Stimulated activated CD8-positive, alpha-beta memory T cell treated with anti-CD3 and anti-CD28 coated beads, Interleukin-12 subunit alpha, Interleukin-12 subunit beta, amount 100 ng/mL, for 1 hour (primary cell): ENCODE measurements around the gene MMP24.
"Not testable (repeated sequence)": the region's sequence is repeated elsewhere in the genome, so short reads cannot be mapped to it uniquely, and the experiment has no call there.

Source experiments
- DNase-seq: peaks from one replicate; pipeline ENCODE4 v3.0.0-alpha.2; 2020; ENCODE audit warnings: low read depth

The MMP24 gene

DNA sequence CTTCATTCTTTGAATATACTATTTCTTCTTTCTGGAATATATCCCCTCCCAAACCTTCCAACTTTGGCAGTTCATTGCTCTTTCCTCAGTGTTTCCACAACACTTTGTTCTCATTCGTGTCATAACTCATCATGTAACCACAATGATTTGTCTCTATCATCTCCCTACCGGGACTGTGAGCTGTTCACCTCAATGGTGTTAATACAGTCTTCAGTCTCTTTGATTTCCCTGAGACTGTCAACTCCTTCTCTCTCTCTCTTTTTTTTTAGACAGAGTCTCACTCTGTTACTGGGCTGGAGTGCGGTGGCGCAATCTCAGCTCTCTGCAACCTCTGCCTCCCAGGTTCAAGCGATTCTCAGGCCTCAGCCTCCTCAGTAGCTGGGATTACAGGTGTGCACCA lies 2.5 kb upstream of the MMP24 start:
- no peak for DNase-seq

DNA sequence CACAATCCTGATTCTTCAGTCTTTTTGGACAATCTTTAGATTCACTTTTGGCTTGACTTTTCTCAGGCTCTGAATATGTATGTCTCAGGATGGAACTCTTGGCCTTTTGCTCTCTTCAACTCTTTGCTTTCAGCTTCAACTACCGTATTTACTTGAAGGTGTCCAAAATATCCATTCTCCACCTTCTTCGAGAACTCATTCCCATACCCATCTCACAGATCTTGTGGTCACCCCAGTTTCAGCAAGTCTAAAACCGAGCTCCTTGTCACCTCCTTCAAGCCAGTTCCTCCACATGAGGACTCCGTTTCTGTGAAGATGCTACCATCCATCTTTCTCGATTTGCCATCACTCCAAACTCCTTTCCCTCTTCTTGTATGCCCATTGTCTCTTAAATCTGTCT lies 2.0 kb upstream of the MMP24 start:
- no peak for DNase-seq

DNA sequence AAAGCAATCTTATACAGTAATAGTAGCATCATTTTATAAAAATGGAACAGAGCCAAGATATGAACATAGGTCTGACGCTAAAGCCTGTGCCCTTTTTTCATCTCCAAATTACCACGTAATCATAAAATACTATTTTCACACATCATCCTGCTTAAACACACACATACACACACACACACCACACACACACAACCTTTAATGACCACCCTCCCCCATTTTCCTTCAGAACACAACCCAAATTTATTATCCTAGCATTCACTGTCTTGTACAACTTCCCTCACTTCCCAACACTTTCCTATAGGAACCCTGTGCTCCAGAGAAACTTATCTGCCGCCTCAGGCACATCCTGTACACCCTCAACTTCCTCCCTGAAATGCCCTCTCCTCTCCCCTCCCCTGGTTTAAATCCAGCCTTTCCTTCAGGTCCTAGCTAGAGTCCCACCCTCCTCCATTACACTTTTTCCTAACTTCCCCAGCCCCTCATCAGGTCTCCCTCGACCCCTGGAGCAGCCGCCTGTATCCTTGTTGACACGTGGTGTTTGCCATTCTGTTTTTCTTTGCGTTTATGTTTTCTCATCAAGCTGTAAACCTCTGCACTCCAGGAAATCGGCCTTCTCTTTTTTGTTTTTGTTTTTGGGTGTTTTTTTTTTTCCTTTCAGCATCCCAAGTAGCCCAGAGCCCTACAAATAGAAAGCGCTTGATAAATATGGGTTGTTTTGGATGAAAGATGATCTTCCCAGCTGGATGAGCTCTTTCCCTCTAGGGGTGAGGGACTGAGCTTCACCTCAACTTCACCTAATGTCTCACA lies 968 bp upstream of the MMP24 start:
- no peak for DNase-seq

DNA sequence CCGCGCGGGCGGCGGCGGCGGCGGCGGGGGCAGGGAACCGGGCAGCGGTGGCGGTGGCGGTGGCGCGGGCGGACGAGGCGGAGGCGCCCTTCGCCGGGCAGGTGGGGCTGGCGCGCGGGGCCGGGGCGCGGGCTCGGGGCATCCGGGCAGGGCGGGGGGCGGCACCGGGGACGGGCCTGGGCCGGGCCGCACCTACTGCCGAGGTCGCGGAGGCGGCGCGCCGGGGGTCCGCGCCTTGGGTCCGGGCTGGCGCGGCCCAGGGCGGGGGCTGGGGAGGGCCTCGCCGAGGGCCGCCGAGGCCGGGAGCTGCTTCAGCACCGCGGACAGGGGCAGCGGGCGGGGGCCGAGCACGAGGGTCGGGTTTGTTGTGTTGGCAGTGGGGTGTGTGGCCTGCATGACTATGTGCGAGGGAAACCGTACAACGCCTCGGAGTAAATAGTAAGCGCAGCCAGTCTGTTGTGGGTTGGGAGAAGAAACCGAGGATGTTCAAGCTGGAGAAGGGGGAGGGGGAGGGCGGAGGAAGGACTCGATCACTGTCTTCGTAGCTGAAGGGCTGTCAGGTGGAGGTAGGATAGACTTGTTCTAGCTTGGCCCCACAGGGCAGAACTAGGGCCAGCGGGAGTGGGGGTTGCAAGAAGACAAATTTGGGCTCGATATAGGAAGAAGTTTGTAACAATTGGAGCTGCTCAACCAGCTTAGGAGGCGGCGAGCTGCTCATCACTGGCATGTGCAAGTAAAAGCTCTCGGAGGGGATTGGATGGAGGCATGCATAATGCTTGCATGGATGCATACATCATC lies 593 bp downstream of the MMP24 start:
- no peak for DNase-seq

DNA sequence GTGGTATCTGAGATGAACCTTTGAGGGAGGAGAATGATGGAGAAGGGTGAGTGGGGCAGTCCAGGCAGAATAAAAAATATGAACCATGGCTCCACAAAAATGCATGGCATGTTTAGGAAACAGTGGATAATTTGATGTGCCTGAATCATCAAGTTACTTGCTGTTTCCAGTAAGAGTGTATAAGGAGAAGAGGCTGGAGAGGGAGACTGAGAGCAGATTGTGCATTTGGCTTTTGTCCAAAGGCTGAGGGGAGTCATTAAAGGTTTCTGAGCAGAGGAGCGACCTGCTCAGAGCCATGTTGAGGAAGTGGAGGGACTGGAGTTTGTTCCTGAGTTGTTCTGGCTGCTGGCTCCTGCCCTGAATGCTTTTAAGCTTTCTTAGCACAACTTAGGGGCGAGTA lies 6.1 kb downstream of the MMP24 start:
- DNase-seq, result no peak

DNA sequence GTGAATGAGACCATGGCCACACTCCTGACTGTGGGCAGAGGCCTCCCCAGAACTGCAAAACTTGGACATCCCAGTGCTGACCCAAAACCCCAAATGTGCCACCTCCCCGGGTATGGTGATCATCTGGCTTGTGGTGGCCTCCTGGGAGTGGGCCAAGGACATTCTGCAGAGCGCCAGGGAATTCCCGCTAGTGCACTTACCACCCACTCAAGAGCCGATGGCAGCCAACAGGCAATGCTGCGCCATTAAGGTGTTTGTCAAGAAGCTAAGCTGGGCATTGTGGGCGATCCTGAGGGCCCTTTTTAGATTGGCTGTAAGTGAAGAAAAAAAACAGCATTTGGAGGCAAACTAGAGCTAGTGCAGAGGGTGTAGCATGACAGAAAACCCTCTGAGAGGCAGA lies 9.4 kb downstream of the MMP24 start:
- DNase-seq, result no peak

DNA sequence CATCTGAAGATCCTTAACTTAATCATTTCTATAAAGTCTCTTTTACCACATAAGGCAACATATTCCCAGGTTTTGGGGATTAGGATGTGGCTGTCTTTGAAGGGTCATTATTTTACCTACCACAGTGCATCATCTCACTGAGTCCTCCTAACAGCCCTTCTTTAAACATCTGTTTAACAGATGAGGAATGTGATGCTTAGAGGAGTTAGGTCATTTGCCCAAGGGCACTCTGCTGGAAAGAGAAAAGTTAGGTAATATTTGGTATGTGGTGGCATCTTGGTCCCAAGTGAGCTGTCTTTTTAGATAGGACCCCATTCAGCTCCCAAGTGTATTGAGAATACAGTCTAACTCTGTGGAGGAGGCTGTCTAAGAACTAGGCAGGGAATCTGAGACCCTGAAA lies 11.0 kb downstream of the MMP24 start:
- no peak for DNase-seq

DNA sequence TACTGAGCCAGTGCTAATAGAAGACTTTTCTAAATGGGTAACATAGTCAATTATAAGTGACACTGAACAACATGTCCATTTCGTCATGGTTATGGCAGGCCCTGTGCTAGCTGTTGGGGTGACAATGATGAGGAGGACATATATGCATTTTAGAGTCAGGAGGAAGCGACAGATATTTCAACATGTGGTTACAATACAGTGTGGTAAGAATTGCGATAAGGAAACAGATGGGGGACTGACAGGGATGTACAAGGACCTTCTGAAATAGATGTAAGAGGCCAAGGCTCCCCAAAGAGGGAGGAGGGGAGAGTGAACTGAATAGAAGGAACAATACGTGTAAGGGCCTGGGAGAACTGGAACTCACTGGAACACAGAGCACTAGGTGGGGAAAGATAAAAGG lies 11.7 kb downstream of the MMP24 start:
- DNase-seq, result no peak

- DNase-seq, result no peak
Measured at GRCh38 chr20:35238735-35239134, 12.2 kb downstream of the MMP24 start.

DNA sequence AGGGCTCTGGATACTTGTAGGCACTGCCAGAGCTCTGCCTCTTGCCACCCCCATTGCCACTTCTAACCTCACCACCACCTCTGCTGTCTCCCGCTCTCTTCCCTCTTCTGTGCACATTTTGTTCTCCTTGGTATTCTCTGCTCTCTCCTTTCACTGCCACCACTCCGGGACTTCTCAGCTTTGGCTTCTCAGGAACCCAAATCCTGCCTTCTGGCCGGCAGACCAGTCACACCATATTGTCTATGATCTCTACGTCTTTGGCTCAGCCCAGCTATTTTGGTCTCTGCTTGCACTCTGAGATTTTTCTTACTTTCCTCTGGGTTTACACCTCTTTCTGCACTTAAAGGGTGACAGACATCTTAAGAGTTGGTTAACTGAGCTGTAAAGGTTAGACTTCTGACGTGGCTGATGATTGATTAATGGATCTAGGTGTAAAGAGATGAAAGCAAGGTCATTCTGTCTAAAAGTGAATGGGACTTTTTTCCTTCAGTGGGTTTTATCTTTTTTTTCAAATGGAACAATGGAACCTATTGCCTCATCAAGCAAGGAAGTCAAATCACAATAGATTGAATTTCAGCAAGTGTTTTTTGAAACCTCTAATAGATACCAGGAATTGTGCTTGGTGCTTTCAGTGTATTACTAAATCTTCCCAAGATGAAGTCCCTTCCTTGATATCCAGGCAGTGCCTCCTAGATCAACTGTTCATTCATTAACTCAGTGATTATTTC lies 13.8 kb downstream of the MMP24 start:
- no peak for DNase-seq

DNA sequence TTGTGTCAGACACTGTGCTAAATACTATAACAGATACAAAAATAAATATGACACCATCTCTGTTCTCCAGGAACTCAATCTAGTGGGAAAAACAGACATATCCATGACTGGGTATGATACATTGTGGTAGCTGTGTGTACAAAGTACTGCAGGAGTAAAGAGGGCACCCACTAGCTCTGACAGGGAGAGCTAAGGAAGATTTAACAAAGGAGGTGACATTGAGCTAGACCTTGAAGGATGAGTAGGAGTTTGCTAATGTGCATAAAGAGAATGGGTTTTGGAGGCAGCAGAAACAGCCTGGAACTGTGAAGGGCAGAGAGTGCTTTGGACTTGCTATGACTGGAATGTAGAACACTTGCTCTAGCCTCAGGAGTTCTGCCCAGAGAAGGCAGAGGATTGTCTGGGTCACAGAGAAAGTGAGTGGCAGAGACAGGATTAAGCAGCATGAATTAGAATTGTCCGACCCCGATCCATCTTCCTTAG lies 14.4 kb downstream of the MMP24 start:
- DNase-seq, result no peak

- DNase-seq, result no peak
Measured at GRCh38 chr20:35243317-35243716, 16.8 kb downstream of the MMP24 start.

GRCh38 chr20:35243986-35244385 lies 17.5 kb downstream of the MMP24 start:
- DNase-seq, result no peak

GRCh38 chr20:35246723-35247122 lies 20.2 kb downstream of the MMP24 start:
- DNase-seq, result no peak

DNA sequence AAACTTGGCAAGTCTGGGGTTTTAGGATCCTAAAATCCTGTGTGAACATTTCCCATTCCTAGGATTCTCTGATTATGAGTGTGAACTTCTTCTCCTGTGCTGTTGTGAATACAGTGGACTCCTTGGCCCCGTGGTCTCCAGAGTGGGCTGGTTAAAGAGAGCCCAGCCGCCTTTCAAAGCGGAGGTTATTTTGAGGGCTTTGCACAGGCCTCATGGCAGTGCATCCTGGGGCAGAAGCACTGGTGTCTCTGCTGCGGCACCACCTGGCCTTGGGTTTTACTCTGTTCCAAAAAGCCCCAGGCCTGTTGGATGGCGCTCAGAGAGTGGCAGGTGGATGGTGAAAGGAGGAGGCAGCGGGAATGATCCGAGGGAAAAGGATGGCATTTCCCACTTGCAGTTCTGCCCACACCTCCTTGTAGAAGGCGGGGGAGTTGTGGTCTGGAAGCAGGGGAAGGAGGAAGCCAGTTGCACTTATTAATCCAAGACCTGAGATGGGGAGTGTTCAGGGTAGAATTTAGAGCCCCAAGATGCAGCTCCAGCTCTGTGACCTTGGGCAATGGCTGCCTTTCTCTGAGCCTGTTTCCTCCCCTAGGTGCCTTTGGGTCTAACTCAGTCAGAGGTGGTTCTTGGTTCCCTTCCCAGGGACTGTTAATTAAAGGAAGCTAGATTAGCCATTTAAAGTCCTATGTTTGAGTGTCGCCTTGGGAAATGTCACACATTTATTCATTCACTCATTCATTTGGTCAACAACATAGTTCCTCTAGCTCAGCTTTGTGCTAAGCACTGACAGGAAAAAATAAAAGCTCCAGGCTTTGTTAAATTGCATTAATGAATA lies 22.4 kb downstream of the MMP24 start:
- DNase-seq, result no peak

- DNase-seq, result no peak
Measured at GRCh38 chr20:35251613-35251940, 25.1 kb downstream of the MMP24 start.

GRCh38 chr20:35252037-35252461 lies 25.6 kb downstream of the MMP24 start:
- no peak for DNase-seq

DNA sequence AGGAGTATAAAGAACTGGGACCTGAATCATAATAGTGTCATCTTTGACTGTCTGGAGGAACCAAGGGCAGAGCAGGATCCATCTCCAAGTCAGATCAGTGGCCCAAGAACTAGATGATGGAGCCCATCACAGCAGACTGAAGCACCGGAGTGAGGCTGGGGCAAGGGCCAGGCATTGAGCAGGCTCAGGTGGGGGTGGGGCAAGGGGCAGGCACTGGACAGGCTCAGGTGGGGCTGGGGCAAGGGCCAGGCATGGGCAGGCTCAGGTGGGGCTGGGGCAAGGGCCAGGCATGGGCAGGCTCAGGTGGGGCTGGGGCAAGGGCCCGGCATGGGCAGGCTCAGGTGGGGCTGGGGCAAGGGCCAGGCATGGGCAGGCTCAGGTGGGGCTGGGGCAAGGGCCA lies 26.1 kb downstream of the MMP24 start:
- not testable (repeated sequence) for DNase-seq

GRCh38 chr20:35253010-35253409 lies 26.5 kb downstream of the MMP24 start:
- no peak for DNase-seq

DNA sequence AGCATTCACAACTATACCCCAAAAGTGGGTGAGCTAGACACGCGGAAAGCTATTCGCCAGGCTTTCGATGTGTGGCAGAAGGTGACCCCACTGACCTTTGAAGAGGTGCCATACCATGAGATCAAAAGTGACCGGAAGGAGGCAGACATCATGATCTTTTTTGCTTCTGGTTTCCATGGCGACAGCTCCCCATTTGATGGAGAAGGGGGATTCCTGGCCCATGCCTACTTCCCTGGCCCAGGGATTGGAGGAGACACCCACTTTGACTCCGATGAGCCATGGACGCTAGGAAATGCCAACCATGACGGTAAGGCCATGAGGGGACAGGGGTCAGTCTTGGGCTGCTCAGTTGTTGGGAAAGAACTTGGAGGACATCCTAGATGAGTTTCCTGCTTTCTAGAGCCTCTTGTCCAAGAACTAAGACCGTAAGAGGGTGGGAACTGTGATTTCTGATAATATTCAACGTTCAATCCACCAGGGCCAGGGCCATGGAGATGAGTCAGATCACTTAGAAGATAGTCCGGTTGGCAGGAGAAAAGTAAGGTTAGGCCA lies 28.0 kb downstream of the MMP24 start:
- DNase-seq, result no peak

- DNase-seq, result no peak
Measured at GRCh38 chr20:35257175-35257909, 30.9 kb downstream of the MMP24 start.
